GM18861 (cell line): ENCODE measurements around the gene RNF224.

Experiments used
- ATAC-seq: cut with Tn5 transposase; IDR thresholded peaks from one replicate; pipeline ENCODE4 v1.9.1; 2021; ENCODE audit not compliant: unreplicated experiment

Gene RNF224

DNA sequence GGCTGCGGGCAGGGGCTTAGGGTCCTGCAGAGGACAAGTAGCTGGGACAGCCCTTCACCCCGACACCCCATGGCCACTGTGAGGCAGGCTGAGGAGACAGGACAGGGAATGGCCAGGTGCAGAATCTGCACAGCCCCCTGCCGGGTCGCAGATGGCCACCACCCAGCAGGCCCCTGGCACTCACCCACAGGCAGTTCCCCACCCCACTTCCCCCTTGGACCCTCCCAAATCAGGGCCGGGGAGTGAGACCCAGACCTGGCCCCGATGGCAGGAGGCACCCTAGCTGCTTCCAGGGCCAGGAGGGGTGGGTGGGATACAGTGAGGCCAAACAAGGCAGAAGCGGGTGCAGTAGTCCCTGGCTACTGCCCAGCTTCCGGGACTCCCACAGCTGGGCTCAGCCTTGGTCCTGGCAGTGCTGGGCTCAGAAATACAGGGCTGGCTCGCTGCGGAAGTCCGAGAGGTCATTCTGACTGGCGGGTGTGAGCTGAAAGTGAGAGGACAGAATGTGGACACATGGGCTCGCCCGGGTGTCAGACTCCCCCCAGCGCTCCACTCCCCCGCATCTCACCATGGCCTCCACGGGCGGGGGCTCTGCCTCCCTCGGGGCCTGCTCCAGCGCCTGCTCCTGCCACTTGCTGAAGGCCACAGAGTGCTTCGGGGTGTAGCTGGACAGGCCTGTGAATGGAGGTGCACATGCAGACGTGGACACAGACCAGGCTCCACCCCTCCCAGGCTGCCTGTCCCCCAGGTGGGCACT is 35.4 kb upstream of the RNF224 start:
- ATAC-seq: no peak

DNA sequence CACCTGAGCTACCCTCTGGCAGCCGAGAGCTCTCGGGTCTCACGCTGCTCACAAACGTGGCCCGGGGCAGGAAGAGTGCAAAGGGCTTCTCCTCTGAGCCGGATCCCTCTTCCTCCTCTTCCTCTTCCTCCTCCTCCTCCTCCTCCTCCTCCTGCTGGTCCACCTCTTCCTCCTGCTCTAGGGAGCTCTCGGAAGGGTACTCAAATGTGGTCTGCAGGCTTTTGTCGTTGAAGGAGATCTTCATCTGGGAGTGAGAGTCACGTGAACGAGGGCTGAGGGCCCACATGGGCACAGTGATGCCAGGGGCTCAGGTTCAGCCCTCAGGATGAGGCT is 34.9 kb upstream of the RNF224 start:
- no peak for ATAC-seq

DNA sequence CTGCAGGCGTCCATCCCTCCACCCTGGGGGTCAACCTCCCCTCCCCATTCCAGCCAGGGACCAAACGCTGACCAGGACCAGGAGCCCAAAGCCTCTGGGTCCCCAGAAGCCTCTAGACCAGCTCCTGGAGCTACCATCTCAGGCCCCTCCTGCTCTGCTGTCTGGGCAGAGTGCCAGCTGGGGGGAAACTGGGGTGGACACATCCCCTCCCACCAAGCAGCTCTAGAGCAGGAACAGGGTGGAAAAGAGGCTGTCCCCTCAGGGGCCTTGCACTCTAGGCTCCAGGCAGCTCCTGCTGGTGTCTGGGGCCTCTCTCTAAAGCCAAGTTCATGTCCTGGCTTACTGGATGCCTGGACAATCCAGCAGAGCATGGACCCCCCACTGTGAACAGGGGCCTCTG is 34.4 kb upstream of the RNF224 start:
- ATAC-seq: no peak

DNA sequence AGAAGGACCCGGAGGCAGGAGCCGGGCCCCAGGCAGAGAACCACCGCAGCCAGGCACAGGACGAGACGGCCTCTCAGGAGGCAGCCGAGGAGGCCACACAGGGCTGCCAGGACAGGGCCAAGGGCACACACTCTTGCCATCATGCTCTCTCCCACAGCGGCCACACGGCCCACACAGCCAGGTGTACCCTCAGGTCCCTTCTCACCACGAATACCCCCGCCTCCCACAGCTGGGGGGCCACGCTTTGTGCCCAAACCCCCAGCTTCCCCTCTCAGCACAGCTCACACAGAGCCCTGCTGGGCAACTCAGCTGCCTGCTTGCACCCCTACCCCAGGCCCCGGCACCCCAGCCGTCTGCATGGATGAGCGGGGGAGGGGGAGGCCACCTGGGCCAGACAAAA is 33.5 kb upstream of the RNF224 start:
- ATAC-seq: no peak

DNA sequence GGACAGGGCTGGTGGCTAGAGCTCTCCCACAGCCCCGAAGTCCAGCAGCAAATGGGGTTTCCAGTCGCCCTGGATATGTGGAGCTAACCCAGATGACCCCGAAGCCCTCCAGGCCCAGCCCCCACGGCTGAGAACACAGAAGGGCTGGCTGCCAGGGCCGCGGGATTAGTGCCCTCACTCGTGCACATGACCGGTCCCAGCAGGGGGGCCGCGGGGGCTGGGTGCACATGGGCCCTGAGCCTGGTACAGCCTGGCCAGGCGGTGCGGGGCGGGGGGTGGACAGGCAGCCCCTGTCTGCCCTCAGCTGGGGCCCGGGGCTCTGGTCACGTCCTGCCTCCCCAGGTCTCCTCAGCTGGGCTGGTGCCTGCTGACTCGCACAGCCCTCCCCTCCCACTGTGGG is 32.9 kb upstream of the RNF224 start:
- ATAC-seq: no peak

DNA sequence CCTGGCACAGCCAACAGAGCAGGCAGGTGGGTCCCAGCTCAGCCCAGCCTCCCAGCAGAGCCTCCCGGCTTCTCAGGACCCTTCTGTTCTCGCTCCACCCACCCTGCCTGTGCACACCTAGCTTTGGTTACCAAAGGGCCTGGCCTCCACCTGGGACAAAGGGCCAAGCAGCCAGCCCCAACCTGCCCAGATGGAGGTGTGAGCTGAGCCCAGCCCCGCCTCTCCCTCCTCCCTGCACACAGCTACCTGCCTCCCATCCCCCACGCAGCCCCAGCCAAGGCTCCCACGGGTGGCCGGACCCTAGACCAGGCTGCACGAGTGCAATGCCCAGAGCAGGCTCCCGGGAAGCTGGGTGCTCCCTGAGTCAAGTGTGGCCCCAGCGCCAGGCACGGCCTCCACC is 32.4 kb upstream of the RNF224 start:
- no peak for ATAC-seq

DNA sequence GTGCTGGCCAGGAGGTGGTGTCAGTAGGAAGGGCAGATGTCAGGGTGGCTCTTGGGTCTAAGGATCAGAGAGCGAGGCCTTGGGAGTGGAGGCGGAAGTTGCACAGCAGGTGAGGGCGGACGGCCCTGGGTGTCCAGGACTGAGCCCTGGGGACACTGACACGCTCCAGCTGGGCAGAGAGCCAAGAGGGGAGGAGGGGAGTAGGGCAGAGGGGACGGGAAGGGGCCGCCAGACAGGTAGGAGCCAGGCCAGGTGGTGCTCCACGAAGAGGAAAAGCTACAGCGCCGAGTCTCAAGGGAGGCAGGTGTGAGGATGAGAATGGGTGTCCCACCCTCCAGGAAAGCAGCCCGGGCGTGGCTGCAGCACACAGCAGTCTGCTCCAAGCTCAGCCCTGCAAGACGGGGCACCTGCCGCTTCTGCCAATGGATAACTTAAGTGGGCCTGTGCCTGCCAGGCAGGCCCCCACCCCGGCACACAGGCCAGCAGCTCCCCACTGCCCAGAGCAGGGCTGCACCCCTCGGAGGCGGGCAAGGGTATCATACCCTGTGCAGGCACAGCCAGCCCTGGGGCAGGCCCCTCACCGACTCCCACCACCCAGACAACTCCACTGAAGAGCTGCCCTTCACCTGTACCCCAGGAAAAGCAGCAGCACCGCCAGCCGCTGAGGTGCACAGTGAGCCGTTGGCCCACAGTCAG is 31.6 kb upstream of the RNF224 start:
- no peak for ATAC-seq

DNA sequence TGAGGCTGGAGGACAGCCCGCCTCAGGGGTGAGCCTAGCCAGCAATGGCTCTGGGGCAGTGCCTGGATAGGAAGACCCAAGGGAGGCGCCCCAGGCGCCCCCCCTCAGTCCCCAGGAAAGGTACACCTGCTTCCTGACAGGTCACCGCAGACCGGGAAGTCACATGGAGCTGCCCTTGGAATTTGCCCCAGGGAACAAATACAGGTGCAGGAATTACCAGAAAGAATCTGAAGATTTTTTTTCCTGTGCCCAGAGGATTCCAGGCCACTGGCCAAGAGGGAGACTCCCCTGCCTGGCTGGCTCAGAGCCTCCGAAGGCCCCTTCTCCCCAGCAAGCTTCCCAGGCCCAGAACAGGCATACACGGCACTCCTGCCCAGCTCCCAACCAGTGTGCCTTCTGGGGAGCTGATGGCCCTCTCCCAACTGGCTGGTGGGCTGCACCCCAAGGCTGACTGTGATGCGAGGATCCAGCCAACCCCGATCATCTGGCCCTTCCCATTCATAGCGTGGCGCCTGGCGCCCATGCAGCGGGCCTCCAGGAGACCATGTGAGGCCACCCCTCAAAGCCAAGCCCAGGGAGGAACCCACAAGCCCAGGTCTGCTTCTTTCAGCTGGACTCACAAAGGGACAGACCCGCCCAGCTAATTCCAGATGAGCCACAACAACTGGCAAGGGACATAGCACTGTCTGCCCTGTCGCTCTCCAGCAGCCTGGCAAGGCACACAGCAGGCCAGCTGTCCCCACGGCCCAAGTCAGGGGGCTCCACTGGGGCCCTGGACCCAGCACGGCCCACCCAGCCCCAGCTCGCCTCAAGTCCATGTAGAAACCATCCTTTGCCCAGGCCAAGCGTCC is 29.0 kb upstream of the RNF224 start:
- no peak for ATAC-seq

DNA sequence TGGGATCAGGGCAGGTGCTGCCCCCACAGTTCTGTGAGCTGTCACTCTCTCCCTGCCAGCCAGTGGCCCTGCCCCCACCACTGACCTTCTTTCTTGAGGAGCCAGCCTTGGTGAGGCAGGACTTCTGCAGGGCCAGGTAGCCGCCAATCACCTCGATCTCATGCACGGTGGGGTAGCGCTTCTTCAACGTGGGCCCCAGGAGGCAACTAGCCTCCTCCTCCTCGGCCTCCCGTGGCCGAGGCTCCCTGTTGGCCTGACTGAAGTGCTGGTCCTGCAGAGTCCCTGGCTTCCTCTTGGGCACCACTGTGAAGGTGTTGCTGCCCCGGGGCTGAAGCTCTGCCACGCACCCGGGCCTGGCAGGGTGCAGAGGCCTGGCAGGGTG is 28.4 kb upstream of the RNF224 start:
- ATAC-seq: no peak

DNA sequence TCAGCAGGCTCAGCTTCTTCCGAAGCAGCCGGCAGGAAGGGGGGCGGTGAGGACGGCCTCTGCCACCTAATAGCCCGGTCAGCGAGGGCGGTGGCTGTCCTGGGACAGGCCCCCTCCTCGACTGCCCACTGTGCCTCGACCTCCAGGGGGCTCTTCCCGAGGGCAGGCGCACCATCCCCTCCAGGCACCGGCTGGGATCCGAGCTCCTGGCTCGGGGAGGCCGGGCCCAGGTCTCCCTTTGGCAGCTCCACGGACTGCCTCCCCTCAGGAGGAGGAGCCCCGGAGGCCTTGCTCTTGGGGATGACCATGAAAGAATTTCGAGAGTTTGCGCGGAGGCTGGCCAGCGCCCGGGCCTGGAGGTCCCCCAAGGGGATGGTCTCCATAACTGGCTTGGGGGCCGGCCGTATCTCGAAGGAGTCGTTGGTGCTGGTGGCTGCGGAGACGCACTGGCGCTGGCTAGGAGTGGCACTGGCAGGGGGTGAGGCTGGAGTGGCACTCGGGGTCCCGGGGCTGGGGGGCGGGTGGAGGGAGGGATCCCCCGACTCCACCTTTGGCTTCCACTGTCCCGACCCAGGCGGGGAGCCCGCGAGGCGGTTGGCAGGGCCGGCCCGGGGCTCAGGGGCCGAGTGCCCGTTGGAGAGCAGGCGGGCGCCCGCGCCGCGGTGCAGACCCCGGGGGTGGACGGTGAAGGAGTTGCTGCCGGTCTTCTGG is 27.7 kb upstream of the RNF224 start:
- no peak for ATAC-seq

DNA sequence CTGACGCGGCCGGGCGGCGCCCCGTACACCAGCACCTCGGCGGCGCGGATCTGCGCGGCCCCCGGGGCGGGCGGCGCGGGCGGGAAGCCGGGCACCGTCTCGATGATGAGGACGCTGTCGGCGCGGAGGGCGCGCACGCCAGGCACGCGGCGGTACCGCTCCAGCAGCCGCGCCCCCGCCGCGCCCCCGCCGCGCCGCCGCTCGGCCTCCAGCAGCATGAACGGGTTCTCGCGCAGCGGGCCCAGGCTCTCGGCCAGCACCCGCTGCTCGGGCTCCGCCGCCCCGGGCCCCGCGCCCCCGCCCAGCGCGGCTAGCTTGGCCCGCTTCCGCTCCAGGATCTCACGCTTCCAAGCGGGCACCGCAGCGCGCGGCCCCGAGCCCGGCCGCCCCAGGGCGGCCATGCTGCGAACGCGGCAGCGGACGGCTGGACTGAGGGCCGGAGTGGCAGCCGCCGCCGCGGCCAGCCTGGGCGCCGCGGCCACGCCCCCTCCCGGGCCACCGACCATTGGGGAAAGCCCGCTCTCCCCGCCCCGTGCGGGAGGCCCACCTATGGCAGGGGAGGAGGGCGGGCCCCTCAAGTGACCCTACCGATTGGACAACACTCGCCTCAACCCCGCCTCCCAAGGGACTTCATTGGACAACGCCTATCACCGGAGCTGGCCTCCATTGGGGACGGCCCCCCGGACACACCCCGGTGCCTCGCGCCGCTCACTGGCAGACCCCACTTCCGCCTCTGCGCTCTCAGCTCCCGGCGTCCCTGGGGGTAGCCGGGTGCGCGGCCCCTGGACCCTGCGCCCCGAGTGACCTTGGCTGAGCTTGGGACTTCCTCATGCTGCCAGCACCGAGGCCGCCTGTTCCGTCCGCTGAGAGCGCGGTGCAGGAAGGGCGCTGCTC is 26.7 kb upstream of the RNF224 start, which contains the start of gene TPRN:
TPRN (minus strand) TSS at position 431 of the 894 bp plus-strand sequence; CDS start at position 401, 30 bp downstream.
- peak; percentile 76 for ATAC-seq

DNA sequence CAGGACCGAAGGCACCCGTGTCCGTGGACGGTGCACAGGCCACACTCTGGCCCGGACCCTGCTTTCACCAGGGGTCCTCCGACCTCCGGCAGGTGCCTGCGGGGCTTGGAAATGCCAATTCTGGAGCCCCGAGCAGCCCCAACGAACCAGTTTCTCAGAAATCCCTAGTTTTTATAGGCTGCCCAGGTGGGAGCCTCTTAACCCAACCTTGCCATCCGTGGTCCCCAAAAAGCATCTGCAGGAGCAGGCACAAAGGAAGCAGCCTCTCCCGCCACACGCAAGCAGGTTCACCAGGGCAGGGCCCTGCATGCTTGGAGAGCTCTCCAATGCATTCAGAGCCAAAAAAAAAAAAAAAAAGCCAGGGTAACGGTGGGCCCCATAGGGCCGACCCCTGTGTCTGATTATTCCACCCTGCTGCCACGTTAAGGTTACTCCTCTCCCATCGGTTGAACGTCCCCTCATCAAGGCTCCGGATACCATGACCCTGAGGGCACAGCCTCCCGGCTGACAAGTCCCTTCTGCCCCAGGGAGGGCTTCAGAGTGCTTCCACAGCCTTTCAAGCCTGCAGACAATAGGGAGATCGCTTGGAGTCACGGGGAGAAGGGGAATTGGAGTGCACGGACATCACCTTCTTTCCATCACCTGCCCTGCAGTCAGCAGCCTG is 26.0 kb upstream of the RNF224 start:
- no peak for ATAC-seq

DNA sequence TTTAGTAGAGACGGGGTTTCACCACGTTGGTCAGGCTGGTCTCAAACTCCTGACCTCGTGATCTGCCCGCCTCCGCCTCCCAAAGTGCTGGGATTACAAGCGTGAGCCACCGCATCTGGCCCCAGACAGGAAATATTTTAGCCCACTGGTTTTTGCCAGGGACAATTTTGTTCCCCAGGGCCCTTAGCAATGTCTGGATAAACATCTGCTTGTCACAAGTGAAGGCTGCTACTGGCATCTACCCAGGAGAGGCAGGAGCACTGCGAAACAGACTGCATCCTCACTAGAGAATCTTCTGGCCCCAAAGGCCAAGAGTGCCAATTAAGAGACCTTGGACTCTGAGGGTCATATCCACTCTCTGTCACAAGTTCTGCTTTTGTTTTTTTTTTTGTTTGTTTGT is 24.3 kb upstream of the RNF224 start:
- no peak for ATAC-seq

DNA sequence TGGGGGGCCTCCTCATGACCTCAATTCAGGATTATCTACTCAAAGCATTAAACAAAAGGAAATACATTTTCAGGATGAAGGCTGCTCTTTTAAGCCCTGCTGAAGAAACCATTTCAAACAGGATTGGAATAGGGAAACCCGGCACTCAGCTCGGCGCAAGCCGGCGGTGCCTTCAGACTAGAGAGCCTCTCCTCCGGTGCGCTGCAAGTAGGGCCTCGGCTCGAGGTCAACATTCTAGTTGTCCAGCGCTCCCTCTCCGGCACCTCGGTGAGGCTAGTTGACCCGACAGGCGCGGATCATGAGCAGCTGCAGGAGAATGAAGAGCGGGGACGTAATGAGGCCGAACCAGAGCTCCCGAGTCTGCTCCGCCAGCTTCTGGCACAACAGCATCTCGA is 22.6 kb upstream of the RNF224 start:
- ATAC-seq: no peak

DNA sequence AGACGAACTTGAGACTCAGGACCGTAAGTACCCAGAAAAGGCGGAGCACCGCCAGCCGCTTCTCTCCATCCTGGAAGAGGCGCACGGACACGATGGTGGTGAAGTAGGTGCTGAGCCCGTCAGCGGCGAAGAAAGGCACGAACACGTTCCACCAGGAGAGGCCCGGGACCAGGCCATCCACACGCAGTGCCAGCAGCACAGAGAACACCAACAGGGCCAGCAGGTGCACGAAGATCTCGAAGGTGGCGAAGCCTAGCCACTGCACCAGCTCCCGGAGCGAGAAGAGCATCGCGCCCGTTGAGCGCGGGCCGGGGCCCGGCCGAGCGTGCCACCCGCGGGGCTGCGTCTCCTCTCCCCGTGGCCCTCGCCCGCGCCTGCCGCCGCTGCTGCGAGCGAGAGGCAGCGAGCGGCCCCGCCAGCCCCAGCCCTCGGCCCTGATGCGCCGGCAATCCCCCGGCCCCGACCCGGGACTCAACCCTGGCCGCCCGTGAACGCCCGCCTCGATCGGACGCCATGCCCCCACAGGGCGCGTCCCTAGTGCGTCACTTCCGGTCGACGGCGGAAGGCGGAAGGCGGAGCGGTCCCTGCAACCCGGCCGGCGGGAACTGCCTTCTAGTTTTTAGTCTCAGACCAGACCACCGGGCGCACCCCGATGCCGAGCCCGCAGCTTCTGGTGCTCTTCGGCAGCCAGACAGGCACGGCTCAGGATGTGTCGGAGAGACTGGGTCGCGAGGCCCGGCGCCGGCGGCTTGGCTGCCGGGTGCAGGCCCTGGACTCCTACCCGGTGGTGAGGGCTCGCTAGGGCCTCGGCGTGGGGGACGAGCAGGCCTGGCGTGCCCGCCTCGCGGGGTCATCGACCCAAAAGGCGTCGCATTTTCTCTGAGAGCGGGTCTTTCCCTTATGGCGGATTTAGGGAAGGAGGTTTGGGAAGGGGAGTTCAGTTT is 21.9 kb upstream of the RNF224 start, which contains the start of the genes NDOR1 and TMEM203:
NDOR1 (plus strand) TSS at position 575 of the 944 bp plus-strand sequence; CDS start at position 653, 78 bp downstream.
TMEM203 (minus strand) TSS at position 523 of the 944 bp plus-strand sequence; CDS start at position 289, 234 bp downstream.
- peak; percentile 36 for ATAC-seq

DNA sequence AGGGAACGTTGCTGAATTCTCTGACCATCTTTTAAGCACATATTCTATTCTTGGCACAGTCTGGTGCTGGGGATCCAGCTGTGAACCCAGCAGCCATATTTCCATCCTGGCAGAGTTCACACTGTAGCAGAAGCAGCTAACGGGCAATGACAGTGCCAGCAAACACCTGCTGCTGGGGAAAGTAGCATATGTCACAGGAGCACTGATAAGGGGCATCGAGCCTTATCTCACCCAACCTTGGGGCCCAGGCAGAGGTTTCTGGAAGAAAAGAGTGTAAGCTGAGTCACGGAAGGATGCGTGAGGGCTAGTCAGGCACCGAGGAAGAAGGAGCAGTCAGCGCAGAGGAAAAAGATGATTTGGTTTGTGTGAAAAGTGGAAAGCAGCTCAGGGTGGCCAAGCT is 20.7 kb upstream of the RNF224 start:
- no peak for ATAC-seq

DNA sequence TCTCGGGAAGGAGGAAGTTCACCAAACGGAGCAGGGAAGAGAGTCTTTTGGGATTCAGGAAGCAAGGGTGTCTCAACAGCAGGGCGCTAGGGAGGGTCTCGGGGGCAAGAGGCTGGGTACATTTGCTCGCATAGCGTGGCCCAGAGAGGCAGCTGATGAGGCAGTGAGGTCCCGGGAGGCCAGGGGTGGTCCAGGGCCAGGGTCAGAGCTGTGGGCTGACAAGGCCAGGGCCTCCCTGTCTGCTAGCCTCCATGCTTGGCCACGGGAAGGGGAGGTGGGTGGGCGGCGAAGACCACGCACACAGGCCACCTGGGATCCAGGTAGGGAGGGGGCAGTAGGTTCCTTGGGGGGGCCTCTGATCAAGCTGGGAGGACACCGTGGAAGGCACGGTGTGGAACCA is 15.8 kb upstream of the RNF224 start:
- ATAC-seq: no peak

DNA sequence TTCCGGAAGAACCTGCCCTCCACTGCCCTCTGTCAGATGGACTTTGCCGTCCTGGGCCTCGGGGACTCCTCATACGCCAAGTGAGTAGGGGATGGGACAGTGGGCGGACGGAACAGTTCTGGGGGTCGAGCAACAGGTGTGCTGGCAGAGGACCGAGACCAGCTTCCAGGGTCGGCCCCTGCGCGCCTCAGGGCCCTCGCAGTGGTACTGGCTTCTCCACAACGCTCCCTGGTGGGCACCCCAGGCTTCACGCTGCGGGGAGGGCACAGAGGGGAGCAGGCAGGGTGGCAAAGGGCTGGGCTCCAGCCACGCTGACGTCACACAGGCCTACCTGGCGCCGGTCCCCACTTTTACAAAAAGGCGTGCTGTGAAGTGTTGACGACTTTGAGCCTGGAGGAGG is 14.8 kb upstream of the RNF224 start:
- no peak for ATAC-seq
